ENCODE measurements around the gene STMP1. TPM values are rescaled to one million over a fixed set of nuclear protein-coding genes. Genes with fewer than 3 reads are reported as not detected.

STMP1 gene
- total RNA-seq, result 10 to 100 TPM; 25.7 to 27.4 TPM

DNA sequence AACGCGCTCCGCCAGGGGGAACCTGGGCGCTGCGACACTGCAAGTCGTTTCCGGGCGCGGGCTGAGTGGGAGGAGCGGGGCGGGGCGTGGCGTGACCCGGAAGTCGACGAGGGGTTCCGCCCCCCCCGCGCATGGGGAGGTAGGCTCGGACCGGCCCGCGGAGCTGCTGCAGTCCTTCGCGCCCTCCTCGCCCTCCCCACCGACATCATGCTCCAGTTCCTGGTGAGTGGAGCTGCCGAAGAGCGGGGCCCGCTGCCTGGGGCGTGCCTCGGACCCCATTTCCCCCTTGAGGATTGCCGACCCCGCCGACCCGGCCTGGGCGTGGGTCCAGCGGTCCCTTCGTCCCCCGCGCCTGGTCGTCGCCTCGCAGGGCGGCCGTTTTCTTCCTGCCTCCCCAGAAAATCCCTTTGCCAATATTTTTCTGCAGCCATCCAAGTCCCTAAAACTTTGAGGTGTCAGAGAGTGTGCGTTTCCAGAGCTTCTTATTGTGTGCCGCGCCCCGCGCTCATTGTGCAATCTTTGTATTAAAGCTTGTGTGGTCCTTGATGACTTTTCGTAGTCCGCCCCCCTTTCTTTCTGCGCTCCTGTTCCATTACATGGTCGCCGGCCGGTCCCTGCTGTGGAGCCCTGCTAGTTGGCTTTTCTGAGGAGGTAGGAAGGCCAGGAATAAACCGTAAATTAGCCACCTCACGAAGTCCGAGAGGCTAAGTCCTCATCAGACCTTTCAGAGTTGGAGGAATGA lies at the start of gene STMP1:
Gene STMP1, plus strand, starts transcription at position 142 of the 742 bp plus-strand sequence.
- peak within 1 kb of the TSS; percentile 69 for H3K27ac ChIP-seq
- no peaks in the 10 kb centered on the region for H3K4me1 ChIP-seq
- no peaks in the 10 kb centered on the region for H3K9me3 ChIP-seq
- no peaks in the 10 kb centered on the region for H3K27me3 ChIP-seq
- peak within 1 kb of the TSS; percentile 49 for H3K4me3 ChIP-seq
- intact Hi-C loops (cut with DNase I), result loop anchor here (10.0 kb wide), 1 partner anchor 312 kb away; the partner anchor contains the start of gene MTPN
- no peak for TF ChIP-seq CTCF (IDR thresholded peaks at IDR 0.05)
- DNase-seq, result peak; percentile 96
- H3K36me3 ChIP-seq, result no peaks in the 10 kb centered on the region
- peak within 1 kb of the TSS; percentile 87 for H3K9ac ChIP-seq (ENCODE audit: low read depth in 2 of 2, low read length in 2 of 2)

GRCh38 chr7:135616136-135616535 lies 46.2 kb upstream of the STMP1 start:
- Histone ChIP-seq H3K9ac (ENCODE audit: low read depth in 2 of 2, low read length in 2 of 2) (no peak overlapping the region), H3K27me3 (no peaks in the 10 kb centered on the region), H3K36me3 (peaks cover 6% of the 10 kb centered on the region), H3K4me3 (no peak overlapping the region), H3K9me3 (no peaks in the 10 kb centered on the region), H3K27ac (no peak overlapping the region), H3K4me1 (no peaks in the 10 kb centered on the region)
- DNase-seq, result no peak
- intact Hi-C loops (cut with DNase I), result loop anchor here (10.0 kb wide), 1 partner anchor 51 kb away; no protein-coding TSS in a partner anchor
- no peak for TF ChIP-seq CTCF (IDR thresholded peaks at IDR 0.05)

GRCh38 chr7:135617781-135618180 lies 44.5 kb upstream of the STMP1 start:
- Histone ChIP-seq H3K4me1 (no peaks in the 10 kb centered on the region), H3K36me3 (peaks cover 6% of the 10 kb centered on the region), H3K4me3 (no peak overlapping the region), H3K27me3 (no peaks in the 10 kb centered on the region), H3K9ac (ENCODE audit: low read depth in 2 of 2, low read length in 2 of 2) (no peak overlapping the region), H3K27ac (no peak overlapping the region), H3K9me3 (no peaks in the 10 kb centered on the region)
- TF ChIP-seq CTCF (IDR thresholded peaks at IDR 0.05), result no peak
- DNase-seq, result no peak
- intact Hi-C loops (cut with DNase I), result loop anchor here (10.0 kb wide), 1 partner anchor 53 kb away; no protein-coding TSS in a partner anchor

DNA sequence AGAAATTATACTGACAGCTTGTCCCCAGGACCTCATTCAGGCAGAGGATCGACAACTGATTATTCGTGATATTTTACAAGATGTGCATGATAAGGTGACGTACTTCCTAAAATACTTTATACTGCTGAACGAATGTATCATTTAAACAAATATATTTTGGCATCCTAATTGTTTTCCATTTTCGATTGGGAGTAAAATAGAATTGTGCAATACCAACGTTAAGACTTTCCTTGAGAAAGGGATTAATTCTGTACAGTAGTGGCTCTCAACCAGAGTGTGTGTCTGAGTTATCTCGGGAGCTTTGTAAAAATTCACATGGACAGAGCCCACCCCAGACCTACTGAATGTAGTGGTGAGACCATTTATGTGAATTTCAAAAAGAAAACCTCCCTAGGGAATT lies 43.8 kb upstream of the STMP1 start:
- no peak for DNase-seq
- Histone ChIP-seq H3K4me3 (no peak overlapping the region), H3K27me3 (no peaks in the 10 kb centered on the region), H3K27ac (no peak overlapping the region), H3K36me3 (peaks cover 10% of the 10 kb centered on the region), H3K9me3 (no peaks in the 10 kb centered on the region), H3K4me1 (no peaks in the 10 kb centered on the region), H3K9ac (ENCODE audit: low read depth in 2 of 2, low read length in 2 of 2) (no peak overlapping the region)
- no peak for TF ChIP-seq CTCF (IDR thresholded peaks at IDR 0.05)
- intact Hi-C loops (cut with DNase I), result loop anchor here (10.0 kb wide), 1 partner anchor 54 kb away; no protein-coding TSS in a partner anchor

- peaks cover 10% of the 10 kb centered on the region for H3K36me3 ChIP-seq
- H3K27me3 ChIP-seq, result no peaks in the 10 kb centered on the region
- H3K27ac ChIP-seq, result no peak overlapping the region
- H3K4me1 ChIP-seq, result no peaks in the 10 kb centered on the region
- H3K9ac ChIP-seq (ENCODE audit: low read depth in 2 of 2, low read length in 2 of 2), result no peak overlapping the region
- no peak for DNase-seq
- TF ChIP-seq CTCF (IDR thresholded peaks at IDR 0.05), result no peak
- H3K9me3 ChIP-seq, result no peaks in the 10 kb centered on the region
- intact Hi-C loops (cut with DNase I), result no loop called here
- H3K4me3 ChIP-seq, result no peak overlapping the region
Measured at GRCh38 chr7:135620447-135620846, 41.9 kb upstream of the STMP1 start.
